ENCODE results near the gene SLC35F4.

The SLC35F4 gene

DNA sequence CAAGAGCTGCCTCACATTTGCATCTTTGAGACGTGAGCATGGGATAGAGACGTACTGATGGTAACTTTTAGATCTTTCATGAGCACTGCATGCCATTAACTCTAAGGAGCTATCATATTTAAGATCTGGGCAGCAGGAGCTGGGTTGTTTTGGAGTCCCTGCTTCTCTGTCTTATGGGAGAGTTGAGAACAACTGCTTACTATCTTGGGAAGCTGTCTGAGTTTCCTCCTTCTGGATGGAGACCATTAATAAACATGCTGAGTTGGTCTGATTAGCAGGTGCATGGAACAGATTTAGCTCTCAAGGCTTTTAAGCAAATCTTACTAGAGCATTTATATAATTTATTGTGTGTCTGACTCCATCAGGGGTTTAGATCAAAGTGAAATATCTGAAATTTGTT, 252.9 kb downstream of the SLC35F4 start:
- no peak overlapping the region for H3K4me3 ChIP-seq (ENCODE audit: control insufficient read depth, low read depth, low read length)
- TF ChIP-seq, protein P1, sequence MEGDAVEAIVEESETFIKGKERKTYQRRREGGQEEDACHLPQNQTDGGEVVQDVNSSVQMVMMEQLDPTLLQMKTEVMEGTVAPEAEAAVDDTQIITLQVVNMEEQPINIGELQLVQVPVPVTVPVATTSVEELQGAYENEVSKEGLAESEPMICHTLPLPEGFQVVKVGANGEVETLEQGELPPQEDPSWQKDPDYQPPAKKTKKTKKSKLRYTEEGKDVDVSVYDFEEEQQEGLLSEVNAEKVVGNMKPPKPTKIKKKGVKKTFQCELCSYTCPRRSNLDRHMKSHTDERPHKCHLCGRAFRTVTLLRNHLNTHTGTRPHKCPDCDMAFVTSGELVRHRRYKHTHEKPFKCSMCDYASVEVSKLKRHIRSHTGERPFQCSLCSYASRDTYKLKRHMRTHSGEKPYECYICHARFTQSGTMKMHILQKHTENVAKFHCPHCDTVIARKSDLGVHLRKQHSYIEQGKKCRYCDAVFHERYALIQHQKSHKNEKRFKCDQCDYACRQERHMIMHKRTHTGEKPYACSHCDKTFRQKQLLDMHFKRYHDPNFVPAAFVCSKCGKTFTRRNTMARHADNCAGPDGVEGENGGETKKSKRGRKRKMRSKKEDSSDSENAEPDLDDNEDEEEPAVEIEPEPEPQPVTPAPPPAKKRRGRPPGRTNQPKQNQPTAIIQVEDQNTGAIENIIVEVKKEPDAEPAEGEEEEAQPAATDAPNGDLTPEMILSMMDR (IDR thresholded peaks at IDR 0.05; ENCODE audit: control insufficient read depth, insufficient read depth, low read depth, low read length, missing control alignments): no peak
- no peak for DNase-seq (ENCODE audit: low read depth)

DNA sequence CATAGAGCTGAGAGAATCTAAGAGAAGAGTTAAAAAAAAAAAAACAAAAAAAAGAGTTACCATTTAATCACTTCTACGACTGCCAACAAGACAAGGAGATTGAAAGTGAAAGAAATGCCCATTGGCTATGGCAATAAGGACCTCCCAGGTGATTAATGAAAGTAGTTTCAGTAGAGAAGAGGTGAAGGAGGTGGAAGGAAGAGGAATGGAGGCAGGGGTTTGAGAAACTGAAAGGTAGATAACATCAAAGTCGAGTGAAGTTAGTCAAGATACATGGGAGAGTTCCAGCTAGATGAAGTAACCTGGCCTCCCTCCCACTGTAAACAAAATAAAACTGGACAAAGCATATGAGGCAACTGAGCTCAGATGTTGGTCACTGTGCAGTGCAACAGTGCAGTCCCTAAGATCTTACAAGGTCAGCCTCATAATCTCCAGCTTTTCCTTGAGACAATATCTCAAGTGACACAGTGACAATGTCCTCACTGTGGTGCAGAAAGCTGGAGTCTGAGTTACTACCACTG, 254.3 kb downstream of the SLC35F4 start:
- TF ChIP-seq, protein P1 (IDR thresholded peaks at IDR 0.05; ENCODE audit: control insufficient read depth, insufficient read depth, low read depth, low read length, missing control alignments): no peak
- DNase-seq (ENCODE audit: low read depth): no peak
- no peak overlapping the region for H3K4me3 ChIP-seq (ENCODE audit: control insufficient read depth, low read depth, low read length)

DNA sequence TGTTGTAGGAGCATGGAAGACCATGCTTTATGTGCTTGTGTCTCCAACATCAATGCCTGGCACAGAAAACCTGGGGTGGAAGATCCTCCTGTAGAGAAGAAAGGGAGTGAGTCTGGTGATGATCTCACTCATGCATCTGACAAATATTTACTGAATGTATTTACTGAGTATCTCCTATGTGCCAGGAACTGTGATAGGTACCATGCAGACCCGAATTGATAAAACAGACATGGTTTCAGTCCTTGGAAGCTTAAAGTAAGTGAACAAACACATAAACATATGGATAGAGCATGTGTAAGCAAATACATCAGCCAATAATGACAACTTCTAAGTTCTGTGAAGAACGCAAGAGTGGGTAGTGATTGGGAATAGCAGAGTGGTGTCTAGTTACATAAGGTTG, 255.3 kb downstream of the SLC35F4 start:
- TF ChIP-seq, protein P1 (IDR thresholded peaks at IDR 0.05; ENCODE audit: control insufficient read depth, insufficient read depth, low read depth, low read length, missing control alignments): no peak
- H3K4me3 ChIP-seq (ENCODE audit: control insufficient read depth, low read depth, low read length): no peak overlapping the region
- no peak for DNase-seq (ENCODE audit: low read depth)

DNA sequence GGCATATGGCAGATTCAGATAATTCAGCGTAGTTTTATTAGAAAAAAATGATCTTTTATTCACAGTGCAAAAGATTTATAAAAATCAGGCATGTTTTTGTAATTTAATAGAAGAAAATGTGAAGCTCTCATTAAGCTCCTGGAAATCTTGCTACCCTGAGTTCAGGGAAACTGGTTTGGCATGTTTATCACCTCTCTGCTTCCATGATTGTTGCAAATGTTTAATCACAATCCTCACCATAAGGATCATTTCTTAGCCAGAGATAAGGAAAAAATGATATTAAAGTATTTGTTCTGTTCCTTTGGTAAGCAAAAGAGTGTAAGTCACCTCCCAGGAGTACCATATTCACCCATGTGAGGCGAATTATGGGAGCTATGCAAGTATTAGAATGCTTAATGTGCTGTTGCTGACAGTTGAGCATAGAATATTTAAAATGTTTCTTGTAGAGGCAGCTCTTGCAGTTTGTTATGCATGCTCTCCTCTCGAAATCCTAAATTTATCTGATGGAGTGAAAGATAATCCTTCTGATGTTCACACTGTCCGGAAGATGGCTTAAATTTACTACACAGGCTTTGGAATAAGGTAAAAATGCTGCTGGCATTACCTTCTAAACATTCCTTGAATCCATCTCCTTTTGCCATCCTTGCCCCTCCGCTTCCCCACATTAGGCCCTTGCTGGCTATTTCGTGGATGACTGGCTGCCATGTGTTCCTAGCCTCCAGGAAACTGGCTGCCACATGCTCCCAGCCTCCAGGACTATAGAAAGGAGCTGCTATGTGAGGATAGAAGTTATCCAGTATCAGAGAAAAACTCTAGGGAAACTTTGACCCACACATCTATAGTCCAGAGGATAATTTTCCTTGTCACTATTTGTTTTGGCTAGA, 256.5 kb downstream of the SLC35F4 start:
- no peak for DNase-seq (ENCODE audit: low read depth)
- TF ChIP-seq, protein P1 (IDR thresholded peaks at IDR 0.05; ENCODE audit: control insufficient read depth, insufficient read depth, low read depth, low read length, missing control alignments): no peak
- H3K4me3 ChIP-seq (ENCODE audit: control insufficient read depth, low read depth, low read length): no peak overlapping the region

DNA sequence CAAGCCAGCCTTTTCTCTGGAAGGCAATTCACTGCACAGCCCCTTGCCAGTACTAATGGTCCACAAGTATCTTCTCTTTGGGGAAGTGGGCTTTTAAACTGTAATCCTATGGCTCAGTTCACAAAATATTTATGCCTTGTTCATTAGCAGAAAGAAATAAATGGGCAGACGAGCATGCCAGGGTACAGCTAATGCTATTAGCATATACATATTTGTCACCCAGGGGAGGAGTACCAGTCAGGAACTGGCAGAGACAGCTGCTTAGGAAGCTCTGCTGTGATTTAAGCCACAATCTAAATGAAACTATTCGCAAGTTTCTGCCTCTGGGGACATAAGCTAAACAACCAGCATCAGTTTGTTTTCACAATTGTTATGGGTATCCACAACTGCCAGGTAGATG, 258.8 kb downstream of the SLC35F4 start:
- TF ChIP-seq, protein P1 (IDR thresholded peaks at IDR 0.05; ENCODE audit: control insufficient read depth, insufficient read depth, low read depth, low read length, missing control alignments): no peak
- no peak overlapping the region for H3K4me3 ChIP-seq (ENCODE audit: control insufficient read depth, low read depth, low read length)

DNA sequence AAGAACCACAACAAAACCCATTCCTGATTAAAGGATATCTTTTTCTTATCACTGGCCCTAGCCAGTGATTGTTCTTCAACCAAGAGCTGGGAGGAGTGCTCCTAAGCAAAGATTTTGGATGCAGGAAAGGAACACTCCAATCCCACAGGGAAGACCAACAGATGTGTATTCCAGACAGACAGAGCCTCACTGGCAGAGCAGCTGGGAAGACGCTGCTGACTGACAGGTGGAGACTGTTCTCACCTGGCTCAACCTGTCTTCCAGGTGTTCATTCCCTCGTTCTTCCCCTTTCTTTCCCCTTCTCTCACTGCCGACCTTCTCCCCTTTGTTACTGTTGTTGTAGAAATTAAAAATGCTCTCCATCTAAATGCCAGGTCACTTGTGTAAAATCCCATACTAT, 282.5 kb downstream of the SLC35F4 start:
- TF ChIP-seq, protein P1 (IDR thresholded peaks at IDR 0.05; ENCODE audit: control insufficient read depth, insufficient read depth, low read depth, low read length, missing control alignments): no peak
- no peak for DNase-seq (ENCODE audit: low read depth)
- H3K4me3 ChIP-seq (ENCODE audit: control insufficient read depth, low read depth, low read length): no peak overlapping the region

More for the DNA sequence above, 258.8 kb downstream of the SLC35F4 start:
- no peak for DNase-seq (ENCODE audit: low read depth)

Data from AG09309 (cell line).